HepG2 (cell line): ENCODE measurements around the gene FAM110A. TPM values are rescaled to one million over a fixed set of nuclear protein-coding genes. Genes with fewer than 3 reads are reported as not detected.
A peak's percentile ranks its signal among the peaks of the same experiment; 100 is the strongest.

Experiments
- E2F1 ChIP-seq: sonication (generic); formaldehyde crosslinking; IDR thresholded peaks from 2 replicates; pipeline ENCODE4 v1.5.0; 2020; ENCODE audit warnings: missing genetic modification reagents
- GRHL1 ChIP-seq: sonication (generic); formaldehyde crosslinking; conservative IDR thresholded peaks from 2 replicates; pipeline ENCODE4 v1.8.0; 2022; ENCODE audit warnings: missing genetic modification reagents
- JARID2 ChIP-seq: sonication (generic); formaldehyde crosslinking; IDR thresholded peaks from 2 replicates; pipeline ENCODE4 v1.8.1; 2023; ENCODE audit warnings: missing genetic modification reagents, inconsistent platforms; ENCODE audit not compliant: insufficient replicate concordance
- JUN ChIP-seq: sonication (generic); formaldehyde crosslinking; IDR thresholded peaks from 2 replicates; pipeline ENCODE4 v1.4.0; 2020; ENCODE audit warnings: mild to moderate bottlenecking, missing genetic modification reagents
- KLF13 ChIP-seq: sonication (generic); formaldehyde crosslinking; IDR thresholded peaks from 2 replicates; pipeline ENCODE4 v1.4.0; 2020; ENCODE audit warnings: mild to moderate bottlenecking, missing genetic modification reagents
- NAIF1 ChIP-seq: sonication (generic); formaldehyde crosslinking; IDR thresholded peaks from 2 replicates; pipeline ENCODE4 v1.5.0; 2020; ENCODE audit warnings: mild to moderate bottlenecking, missing genetic modification reagents, borderline replicate concordance
- NCOA5 ChIP-seq: sonication (generic); formaldehyde crosslinking; IDR thresholded peaks from 2 replicates; pipeline ENCODE4 v1.4.0; 2020; ENCODE audit warnings: missing genetic modification reagents
- POLR2AphosphoS5 ChIP-seq: IDR thresholded peaks from 2 replicates; pipeline ENCODE4 v1.6.1; 2012; ENCODE audit warnings: low read depth, low read length
- RBAK ChIP-seq: sonication (generic); formaldehyde crosslinking; IDR thresholded peaks from 2 replicates; pipeline ENCODE4 v1.5.1; 2020; ENCODE audit warnings: mild to moderate bottlenecking, missing genetic modification reagents
- SOX5 ChIP-seq: IDR thresholded peaks from 2 replicates; pipeline ENCODE4 v1.6.1; 2016; ENCODE audit warnings: borderline replicate concordance
- SP5 ChIP-seq: IDR thresholded peaks from 2 replicates; pipeline ENCODE4 v1.6.1; 2016; ENCODE audit warnings: low read depth, borderline replicate concordance
- TERF1 ChIP-seq: sonication (generic); formaldehyde crosslinking; IDR thresholded peaks from 2 replicates; pipeline ENCODE4 v1.8.0; 2022; ENCODE audit warnings: mild to moderate bottlenecking, missing genetic modification reagents, moderate library complexity
- TFE3 ChIP-seq: IDR thresholded peaks from 2 replicates; pipeline ENCODE4 v1.6.1; 2016
- ZBTB34 ChIP-seq: sonication (generic); formaldehyde crosslinking; IDR thresholded peaks from 2 replicates; pipeline ENCODE4 v1.8.0; 2022; ENCODE audit warnings: mild to moderate bottlenecking, missing genetic modification reagents
- ZNF121 ChIP-seq: sonication (generic); formaldehyde crosslinking; IDR thresholded peaks from 2 replicates; pipeline ENCODE4 v1.5.0; 2020; ENCODE audit warnings: mild to moderate bottlenecking, missing genetic modification reagents
- ZNF350 ChIP-seq: sonication (generic); formaldehyde crosslinking; IDR thresholded peaks from 2 replicates; pipeline ENCODE4 v1.4.0; 2020; ENCODE audit warnings: mild to moderate bottlenecking, low read depth, missing genetic modification reagents, borderline replicate concordance
- ZNF687 ChIP-seq: sonication (generic); formaldehyde crosslinking; IDR thresholded peaks from 2 replicates; pipeline ENCODE4 v1.5.1; 2020; ENCODE audit warnings: mild to moderate bottlenecking, missing genetic modification reagents, moderate library complexity
- polyA plus RNA-seq, 8 experiments: library from polyadenylated mRNA; depleted of rRNA in 3 of 8; stranded (reverse) in 7 of 8; unstranded in 1 of 8; fragments of >200 nt; fragmentation: Illumina TruSeq in 4 of 8; extraction: Trizol in 4 of 8; gene quantifications; 2 replicates each; pipeline versions ENCODE4 v1.2.1 to v1.2.3, GENCODE V29; 2011 to 2016; ENCODE audit warnings: low read depth in 4 of 8, missing spikeins in 1 of 8, mixed read lengths in 1 of 8; ENCODE audit not compliant: insufficient read depth in 1 of 8
- total RNA-seq, 5 experiments: library from RNA; depleted of rRNA; stranded (reverse); fragments of >200 nt; fragmentation: Illumina TruSeq; extraction: Trizol; gene quantifications; 2 replicates each; pipeline ENCODE4 v1.2.3, GENCODE V29; 2016; ENCODE audit warnings: low read depth in 1 of 5

The FAM110A gene
- total and polyA plus RNA-seq, 2 of the 13 experiments (the other 11 are each of a cell fraction or from before 2014, with no cell fraction given) = 1.9 TPM

GRCh38 chr20:878511-879307 lies 45.2 kb downstream of the FAM110A start (continued):
- TF ChIP-seq ZNF687 (CRISPR knock-in tag) (no peak), NCOA5 (0 out of 2 replicates have a peak, but pooled peaks have one; percentile 39), SP5 (no peak), NAIF1 (0 out of 2 replicates have a peak, but pooled peaks have one; percentile 21), JUN (CRISPR knock-in tag) (no peak), POLR2AphosphoS5 (no peak), ZNF121 (CRISPR knock-in tag) (no peak), E2F1 (CRISPR knock-in tag) (0 out of 2 replicates have a peak, but pooled peaks have one; percentile 25), KLF13 (no peak), TFE3 (CRISPR knock-in tag) (peak; percentile 69; the same call in 1 of the 2 replicates), GRHL1 (CRISPR knock-in tag) (no peak), SOX5 (CRISPR knock-in tag) (0 out of 2 replicates have a peak, but pooled peaks have one; percentile 13), ZNF350 (CRISPR knock-in tag) (no peak), JARID2 (no peak), TERF1 (CRISPR knock-in tag) (no peak), ZBTB34 (CRISPR knock-in tag) (no peak), RBAK (CRISPR knock-in tag) (no peak)
